ENCODE results near the gene PSMC1. TPM values are rescaled to one million over a fixed set of nuclear protein-coding genes. Genes with fewer than 3 reads are reported as not detected.

The PSMC1 gene
- total RNA-seq, 1 donor from 2014 or later, result 113 TPM

DNA sequence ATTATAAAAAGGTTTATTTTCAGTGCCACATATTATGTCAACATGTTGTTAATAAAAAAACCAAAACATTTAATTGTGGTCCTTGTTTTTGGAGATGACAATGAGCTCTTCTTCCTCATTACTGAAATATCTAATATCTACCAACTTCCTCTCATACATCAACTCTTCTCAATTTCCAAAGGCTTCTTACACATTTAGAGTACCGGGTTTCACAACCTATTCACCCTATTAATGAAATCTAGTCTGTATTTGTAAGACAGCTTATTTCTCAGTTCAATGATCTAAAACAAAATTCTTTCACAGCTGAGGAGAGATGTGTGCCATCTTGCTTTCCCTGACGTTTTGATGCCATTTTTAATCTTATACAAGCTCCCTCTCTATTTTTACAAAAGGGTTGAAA, 60.9 kb downstream of the PSMC1 start:
- no peak overlapping the region for H3K4me3 Mint-ChIP-seq (ENCODE audit: unreplicated experiment)
- H3K36me3 Mint-ChIP-seq (ENCODE audit: unreplicated experiment), result peaks cover 7% of the 10 kb centered on the region
- DNase-seq, result no peak
- TF ChIP-seq, protein P1, sequence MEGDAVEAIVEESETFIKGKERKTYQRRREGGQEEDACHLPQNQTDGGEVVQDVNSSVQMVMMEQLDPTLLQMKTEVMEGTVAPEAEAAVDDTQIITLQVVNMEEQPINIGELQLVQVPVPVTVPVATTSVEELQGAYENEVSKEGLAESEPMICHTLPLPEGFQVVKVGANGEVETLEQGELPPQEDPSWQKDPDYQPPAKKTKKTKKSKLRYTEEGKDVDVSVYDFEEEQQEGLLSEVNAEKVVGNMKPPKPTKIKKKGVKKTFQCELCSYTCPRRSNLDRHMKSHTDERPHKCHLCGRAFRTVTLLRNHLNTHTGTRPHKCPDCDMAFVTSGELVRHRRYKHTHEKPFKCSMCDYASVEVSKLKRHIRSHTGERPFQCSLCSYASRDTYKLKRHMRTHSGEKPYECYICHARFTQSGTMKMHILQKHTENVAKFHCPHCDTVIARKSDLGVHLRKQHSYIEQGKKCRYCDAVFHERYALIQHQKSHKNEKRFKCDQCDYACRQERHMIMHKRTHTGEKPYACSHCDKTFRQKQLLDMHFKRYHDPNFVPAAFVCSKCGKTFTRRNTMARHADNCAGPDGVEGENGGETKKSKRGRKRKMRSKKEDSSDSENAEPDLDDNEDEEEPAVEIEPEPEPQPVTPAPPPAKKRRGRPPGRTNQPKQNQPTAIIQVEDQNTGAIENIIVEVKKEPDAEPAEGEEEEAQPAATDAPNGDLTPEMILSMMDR (IDR thresholded peaks at IDR 0.05; ENCODE audit: partially characterized antibody, unreplicated experiment), result no peak
- H3K27ac Mint-ChIP-seq (ENCODE audit: unreplicated experiment), result no peak overlapping the region
- H3K9me3 Mint-ChIP-seq (ENCODE audit: unreplicated experiment), result peaks cover under 1% of the 10 kb centered on the region
- peaks cover 2% of the 10 kb centered on the region for H3K4me1 Mint-ChIP-seq (ENCODE audit: low read depth, unreplicated experiment)
- no peaks in the 10 kb centered on the region for H3K27me3 Mint-ChIP-seq (ENCODE audit: unreplicated experiment)

DNA sequence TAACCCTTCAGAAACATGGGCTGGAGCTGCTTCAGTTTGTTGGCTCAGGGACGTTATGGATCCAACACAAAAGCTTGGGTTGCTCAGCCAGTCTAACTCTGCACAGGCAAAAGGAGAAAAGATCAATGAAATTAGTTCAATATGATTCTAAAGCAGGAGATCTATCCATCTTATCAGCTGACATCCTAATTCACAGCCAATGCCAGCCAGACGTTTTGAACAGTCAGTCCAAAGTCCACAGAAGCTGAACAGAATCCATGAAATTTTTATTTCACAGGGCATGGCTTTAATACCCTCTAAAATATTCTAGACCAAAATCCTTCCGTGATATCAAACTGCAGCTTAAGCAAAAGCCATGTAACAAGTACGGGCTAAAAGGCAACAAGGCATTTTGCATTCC, 61.7 kb downstream of the PSMC1 start:
- H3K36me3 Mint-ChIP-seq (ENCODE audit: unreplicated experiment), result peaks cover 7% of the 10 kb centered on the region

DNA sequence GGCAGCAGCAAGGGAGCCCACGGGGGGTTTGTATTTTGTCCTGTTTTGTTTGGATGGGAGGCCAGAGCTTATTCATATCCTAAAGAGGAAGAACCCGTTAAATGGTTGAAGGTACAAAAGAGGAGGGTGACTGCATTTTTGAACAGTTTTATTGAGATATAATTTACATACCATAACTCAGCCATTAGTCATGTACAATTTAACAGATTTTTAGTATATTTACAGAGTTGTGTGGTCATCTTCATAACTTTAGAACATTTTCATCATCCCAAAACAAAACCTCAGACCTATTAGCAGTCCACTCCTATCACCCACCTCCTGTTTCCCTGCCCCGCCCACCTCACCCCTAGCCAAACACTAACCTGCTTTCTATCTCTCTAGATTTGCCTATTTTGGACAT, 62.8 kb downstream of the PSMC1 start:
- peaks cover 2% of the 10 kb centered on the region for H3K4me1 Mint-ChIP-seq (ENCODE audit: low read depth, unreplicated experiment)
- TF ChIP-seq, protein P1 (IDR thresholded peaks at IDR 0.05; ENCODE audit: partially characterized antibody, unreplicated experiment), result no peak
- DNase-seq, result no peak
- H3K27ac Mint-ChIP-seq (ENCODE audit: unreplicated experiment), result no peak overlapping the region
- H3K9me3 Mint-ChIP-seq (ENCODE audit: unreplicated experiment), result peaks cover 2% of the 10 kb centered on the region
- no peak overlapping the region for H3K4me3 Mint-ChIP-seq (ENCODE audit: unreplicated experiment)
- H3K27me3 Mint-ChIP-seq (ENCODE audit: unreplicated experiment), result no peaks in the 10 kb centered on the region
- H3K36me3 Mint-ChIP-seq (ENCODE audit: unreplicated experiment), result peaks cover 7% of the 10 kb centered on the region

More for the DNA sequence above, 61.7 kb downstream of the PSMC1 start:
- H3K27me3 Mint-ChIP-seq (ENCODE audit: unreplicated experiment), result no peaks in the 10 kb centered on the region
- TF ChIP-seq, protein P1 (IDR thresholded peaks at IDR 0.05; ENCODE audit: partially characterized antibody, unreplicated experiment), result no peak
- H3K4me3 Mint-ChIP-seq (ENCODE audit: unreplicated experiment), result no peak overlapping the region
- H3K4me1 Mint-ChIP-seq (ENCODE audit: low read depth, unreplicated experiment), result peaks cover 2% of the 10 kb centered on the region
- DNase-seq, result no peak
- no peak overlapping the region for H3K27ac Mint-ChIP-seq (ENCODE audit: unreplicated experiment)
- H3K9me3 Mint-ChIP-seq (ENCODE audit: unreplicated experiment), result peaks cover 2% of the 10 kb centered on the region

DNA sequence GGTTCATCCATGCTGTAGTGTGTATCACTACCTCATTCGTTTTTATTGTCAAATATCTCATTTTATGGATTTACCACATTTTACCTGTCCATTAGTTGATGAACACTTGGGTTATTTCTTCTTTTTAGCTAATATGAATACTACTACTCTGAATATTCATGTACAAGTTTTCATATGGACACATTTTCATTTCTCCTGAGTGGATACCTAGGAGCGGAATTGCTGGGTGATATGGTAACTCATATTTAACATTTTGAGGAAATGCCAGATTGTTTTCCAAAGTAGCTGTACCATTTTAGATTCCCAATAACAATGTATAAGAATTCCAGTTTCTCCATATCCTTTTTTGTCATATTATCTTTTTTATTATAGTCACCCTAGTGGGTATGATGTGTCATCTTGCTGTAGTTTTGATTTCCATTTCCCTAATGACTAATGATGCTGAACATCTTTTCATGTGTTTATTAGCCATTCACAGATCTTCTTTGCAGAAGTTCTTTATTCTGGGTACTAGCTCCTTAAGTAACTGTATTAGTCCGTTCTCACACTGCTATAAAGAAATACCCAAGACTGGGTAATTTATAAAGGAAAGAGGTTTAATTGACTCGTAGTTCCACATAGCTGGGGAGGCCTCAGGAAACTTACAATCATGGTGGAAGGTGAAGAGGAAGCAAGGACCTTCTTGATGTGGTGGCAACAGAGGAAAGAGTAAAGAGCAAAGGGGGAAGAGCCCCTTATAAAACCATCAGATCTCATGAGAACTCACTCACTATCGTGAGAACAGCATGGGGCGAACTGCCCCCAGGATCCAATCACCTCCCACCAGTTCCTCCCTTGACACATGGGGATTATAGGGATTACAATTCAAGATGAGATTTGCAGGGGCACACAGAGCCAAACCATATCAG, 63.5 kb downstream of the PSMC1 start:
- DNase-seq, result no peak
- TF ChIP-seq, protein P1 (IDR thresholded peaks at IDR 0.05; ENCODE audit: partially characterized antibody, unreplicated experiment), result no peak
- no peak overlapping the region for H3K4me3 Mint-ChIP-seq (ENCODE audit: unreplicated experiment)
- H3K9me3 Mint-ChIP-seq (ENCODE audit: unreplicated experiment), result peaks cover 2% of the 10 kb centered on the region
- peaks cover 7% of the 10 kb centered on the region for H3K36me3 Mint-ChIP-seq (ENCODE audit: unreplicated experiment)
- H3K27ac Mint-ChIP-seq (ENCODE audit: unreplicated experiment), result no peak overlapping the region
- H3K4me1 Mint-ChIP-seq (ENCODE audit: low read depth, unreplicated experiment), result peaks cover 2% of the 10 kb centered on the region
- H3K27me3 Mint-ChIP-seq (ENCODE audit: unreplicated experiment), result no peaks in the 10 kb centered on the region

DNA sequence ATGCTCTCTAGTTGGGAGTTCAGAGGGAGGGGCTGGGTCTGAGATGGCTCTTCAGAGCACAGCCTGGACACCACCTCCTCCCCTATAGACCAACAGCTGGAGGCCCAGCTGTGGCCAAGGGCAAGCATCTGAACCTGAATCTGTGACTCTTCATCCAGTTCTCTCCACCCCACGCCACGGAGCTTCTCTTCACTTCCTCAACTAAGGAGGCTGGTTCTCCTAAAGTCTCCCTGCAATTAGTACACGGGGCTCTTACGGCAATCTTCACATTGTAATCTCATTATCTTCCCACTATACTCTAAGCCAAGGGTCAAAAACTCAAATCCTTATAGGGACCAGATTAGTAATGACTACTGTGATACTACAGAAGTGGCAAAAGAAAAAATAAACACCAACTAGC, 65.5 kb downstream of the PSMC1 start:
- TF ChIP-seq, protein P1 (IDR thresholded peaks at IDR 0.05; ENCODE audit: partially characterized antibody, unreplicated experiment), result no peak
- Mint-ChIP-seq H3K36me3 (ENCODE audit: unreplicated experiment) (peaks cover 7% of the 10 kb centered on the region), H3K9me3 (ENCODE audit: unreplicated experiment) (peaks cover 2% of the 10 kb centered on the region), H3K4me1 (ENCODE audit: low read depth, unreplicated experiment) (peaks cover 2% of the 10 kb centered on the region), H3K27ac (ENCODE audit: unreplicated experiment) (no peak overlapping the region), H3K4me3 (ENCODE audit: unreplicated experiment) (no peak overlapping the region), H3K27me3 (ENCODE audit: unreplicated experiment) (no peaks in the 10 kb centered on the region)
- DNase-seq, result no peak

Measured in glutamatergic neuron (in vitro differentiated cells).